Mesothelial cell of epicardium (in vitro differentiated cells): Measurements from ENCODE around the gene NDUFV2. TPM values are rescaled to one million over a fixed set of nuclear protein-coding genes. Genes with fewer than 3 reads are reported as not detected.

Experiments
- DNase-seq, 2 experiments: peaks; one replicate each; pipeline ENCODE4 v3.0.0; 2021; ENCODE audit warnings: low spot score in 2 of 2; ENCODE audit not compliant: unreplicated experiment in 2 of 2
- H3K27ac Mint-ChIP-seq: 2 replicates; pipeline ENCODE4 v1.8.0; 2021; ENCODE audit warnings: mixed read lengths
- H3K27me3 Mint-ChIP-seq: 2 replicates; pipeline ENCODE4 v1.8.0; 2021; ENCODE audit warnings: low read depth, mixed read lengths
- H3K36me3 Mint-ChIP-seq: 2 replicates; pipeline ENCODE4 v1.8.0; 2021; ENCODE audit warnings: mixed read lengths
- H3K4me1 Mint-ChIP-seq: 2 replicates; pipeline ENCODE4 v1.8.0; 2021; ENCODE audit warnings: mixed read lengths
- H3K4me3 Mint-ChIP-seq: 2 replicates; pipeline ENCODE4 v1.8.0; 2021; ENCODE audit warnings: mild to moderate bottlenecking, moderate library complexity, mixed read lengths
- H3K9me3 Mint-ChIP-seq: 2 replicates; pipeline ENCODE4 v1.8.0; 2021; ENCODE audit warnings: mixed read lengths
- CTCF ChIP-seq: fragments of 200-600 bp; sonication (generic); IDR thresholded peaks from one replicate; pipeline ENCODE4 v1.5.0; 2021; ENCODE audit warnings: antibody characterized with exemption; ENCODE audit not compliant: unreplicated experiment
- total RNA-seq: library from RNA; stranded (reverse); gene quantifications from 3 replicates; pipeline ENCODE4 v1.2.1, GENCODE V29; 2021

NDUFV2 gene
- total RNA-seq, 1 donor from 2014 or later, result 106 TPM

- Mint-ChIP-seq H3K36me3 (no peaks in the 10 kb centered on the region), H3K9me3 (no peaks in the 10 kb centered on the region), H3K4me1 (peaks cover 6% of the 10 kb centered on the region), H3K27me3 (no peaks in the 10 kb centered on the region), H3K4me3 (no peak overlapping the region), H3K27ac (peak overlapping the region; percentile 41)
- DNase-seq, result no peak
- peak; percentile 27 for TF ChIP-seq CTCF
These were observed 45.1 kb downstream of the NDUFV2 start for GRCh38 chr18:9147440-9148202.

DNA sequence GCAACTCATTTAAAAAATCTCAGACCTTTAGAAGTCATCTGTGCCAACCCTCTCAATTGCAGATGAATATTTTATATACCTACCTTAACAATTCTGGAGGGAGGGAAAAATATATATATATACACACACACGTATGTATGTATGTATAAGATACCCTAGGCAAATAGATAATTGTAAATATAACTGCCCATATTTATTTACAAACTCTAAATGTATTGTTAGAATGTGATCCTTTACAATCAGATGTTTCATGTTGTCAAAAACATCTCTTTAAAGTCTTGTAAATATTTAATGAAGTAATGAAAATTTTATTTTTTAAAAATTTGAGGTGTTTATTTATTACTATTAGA is 45.7 kb downstream of the NDUFV2 start:
- DNase-seq, result no peak
- no peak for TF ChIP-seq CTCF
- H3K27me3 Mint-ChIP-seq, result no peaks in the 10 kb centered on the region
- no peak overlapping the region for H3K27ac Mint-ChIP-seq
- H3K36me3 Mint-ChIP-seq, result no peaks in the 10 kb centered on the region
- H3K4me3 Mint-ChIP-seq, result no peak overlapping the region
- H3K4me1 Mint-ChIP-seq, result peaks cover 6% of the 10 kb centered on the region
- H3K9me3 Mint-ChIP-seq, result no peaks in the 10 kb centered on the region

GRCh38 chr18:9150121-9150520 is 47.6 kb downstream of the NDUFV2 start:
- TF ChIP-seq CTCF, result no peak
- Mint-ChIP-seq H3K36me3 (no peaks in the 10 kb centered on the region), H3K4me3 (no peak overlapping the region), H3K4me1 (peaks cover 6% of the 10 kb centered on the region), H3K9me3 (no peaks in the 10 kb centered on the region), H3K27ac (no peak overlapping the region), H3K27me3 (no peaks in the 10 kb centered on the region)
- DNase-seq, result no peak

GRCh38 chr18:9153256-9153655 is 50.8 kb downstream of the NDUFV2 start:
- peaks cover 6% of the 10 kb centered on the region for H3K9me3 Mint-ChIP-seq
- DNase-seq, result no peak
- H3K27ac Mint-ChIP-seq, result no peak overlapping the region
- peaks cover 3% of the 10 kb centered on the region for H3K36me3 Mint-ChIP-seq
- no peak for TF ChIP-seq CTCF
- H3K27me3 Mint-ChIP-seq, result no peaks in the 10 kb centered on the region
- H3K4me1 Mint-ChIP-seq, result no peaks in the 10 kb centered on the region
- no peak overlapping the region for H3K4me3 Mint-ChIP-seq

- Mint-ChIP-seq H3K27ac (no peak overlapping the region), H3K9me3 (peaks cover 6% of the 10 kb centered on the region), H3K4me1 (no peaks in the 10 kb centered on the region), H3K4me3 (no peak overlapping the region), H3K36me3 (peaks cover 3% of the 10 kb centered on the region), H3K27me3 (no peaks in the 10 kb centered on the region)
- DNase-seq, result no peak
- no peak for TF ChIP-seq CTCF
These were observed 54.2 kb downstream of the NDUFV2 start for GRCh38 chr18:9156604-9157249.
